Tibial nerve (tissue), 4 donors: ENCODE results near the gene PRSS36.

Experiments used
- EP300 ChIP-seq, 2 donors: sonication (generic); formaldehyde crosslinking; IDR thresholded peaks; one replicate each; pipeline ENCODE4 v1.6.1; 2017; ENCODE audit warnings: antibody characterized with exemption in 2 of 2, mild to moderate bottlenecking in 1 of 2
- POLR2A ChIP-seq, 2 donors: fragments of 450-650 bp; IDR thresholded peaks; one replicate each; pipeline ENCODE4 v1.6.1; 2017; ENCODE audit warnings: antibody characterized with exemption in 2 of 2, mild to moderate bottlenecking in 2 of 2, moderate library complexity in 2 of 2
- TF ChIP-seq, protein P1 (sequence below), 5 experiments: fragments of 200-600 bp in 3 of 5; fragments of 450-650 bp in 2 of 5; sonication (generic) in 3 of 5; IDR thresholded peaks; one replicate each; pipeline ENCODE4 v1.5.1; 2016 to 2019; ENCODE audit warnings: antibody characterized with exemption in 5 of 5, mild to moderate bottlenecking in 3 of 5, moderate library complexity in 2 of 5

DNA sequence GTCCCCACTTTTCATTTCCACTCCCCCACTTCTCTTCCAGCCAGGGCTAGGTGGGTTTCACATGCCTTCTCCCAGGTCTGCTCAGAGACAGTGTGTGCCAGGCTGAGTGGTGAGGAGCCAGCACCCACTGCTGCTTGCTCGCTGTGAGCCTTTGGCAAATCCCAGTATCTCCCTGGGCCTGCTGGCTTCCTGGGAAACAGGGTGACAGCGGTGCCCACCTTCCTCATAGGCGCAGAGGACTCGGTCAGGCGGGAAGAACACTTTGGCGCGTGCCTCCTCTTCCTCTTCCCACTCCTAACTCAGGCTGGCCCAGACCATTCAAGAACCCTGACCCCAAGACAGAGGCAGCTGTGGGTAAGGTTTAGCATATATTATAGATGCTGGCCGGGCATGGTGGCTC is 60.7 kb downstream of the PRSS36 start:
- TF ChIP-seq, protein P1, sequence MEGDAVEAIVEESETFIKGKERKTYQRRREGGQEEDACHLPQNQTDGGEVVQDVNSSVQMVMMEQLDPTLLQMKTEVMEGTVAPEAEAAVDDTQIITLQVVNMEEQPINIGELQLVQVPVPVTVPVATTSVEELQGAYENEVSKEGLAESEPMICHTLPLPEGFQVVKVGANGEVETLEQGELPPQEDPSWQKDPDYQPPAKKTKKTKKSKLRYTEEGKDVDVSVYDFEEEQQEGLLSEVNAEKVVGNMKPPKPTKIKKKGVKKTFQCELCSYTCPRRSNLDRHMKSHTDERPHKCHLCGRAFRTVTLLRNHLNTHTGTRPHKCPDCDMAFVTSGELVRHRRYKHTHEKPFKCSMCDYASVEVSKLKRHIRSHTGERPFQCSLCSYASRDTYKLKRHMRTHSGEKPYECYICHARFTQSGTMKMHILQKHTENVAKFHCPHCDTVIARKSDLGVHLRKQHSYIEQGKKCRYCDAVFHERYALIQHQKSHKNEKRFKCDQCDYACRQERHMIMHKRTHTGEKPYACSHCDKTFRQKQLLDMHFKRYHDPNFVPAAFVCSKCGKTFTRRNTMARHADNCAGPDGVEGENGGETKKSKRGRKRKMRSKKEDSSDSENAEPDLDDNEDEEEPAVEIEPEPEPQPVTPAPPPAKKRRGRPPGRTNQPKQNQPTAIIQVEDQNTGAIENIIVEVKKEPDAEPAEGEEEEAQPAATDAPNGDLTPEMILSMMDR (IDR thresholded peaks at IDR 0.05) = no peak
- no peak for TF ChIP-seq POLR2A (IDR thresholded peaks at IDR 0.05)
- TF ChIP-seq EP300 (IDR thresholded peaks at IDR 0.05) = no peak
